OCI-LY3 (cell line): ENCODE data around the gene NTPCR.

Experiments used
- H2AFZ ChIP-seq: fragments of 200-600, 300-600 bp; shearing (Covaris generic); 2 replicates; pipeline ENCODE4 v1.6.0; 2014; ENCODE audit warnings: antibody characterized with exemption, low read depth, low read length
- H3K27ac ChIP-seq: fragments of 200-600, 300-600 bp; sonication (generic); 2 replicates; pipeline ENCODE4 v1.5.1; 2014; ENCODE audit warnings: mild to moderate bottlenecking, low read length, moderate library complexity, mixed read lengths
- H3K27me3 ChIP-seq: fragments of 200-600, 300-600 bp; sonication (generic); 2 replicates; pipeline ENCODE4 v1.6.1; 2014; ENCODE audit warnings: low read depth, low read length, mixed read lengths
- H3K36me3 ChIP-seq: fragments of 200-600, 300-600 bp; sonication (generic); replicated peaks from 2 replicates; pipeline ENCODE3; 2014; ENCODE audit warnings: low read depth, low read length, mixed read lengths
- H3K4me1 ChIP-seq: fragments of 300-600, 200-600 bp; sonication (generic); 2 replicates; pipeline ENCODE4 v1.6.1; 2014; ENCODE audit warnings: low read length, mixed read lengths
- H3K4me2 ChIP-seq: fragments of 200-600, 300-600 bp; sonication (generic); 2 replicates; pipeline ENCODE4 v1.6.1; 2014; ENCODE audit warnings: low read length, mixed read lengths
- H3K4me3 ChIP-seq: fragments of 300-600, 200-600 bp; sonication (generic); 2 replicates; pipeline ENCODE4 v1.5.1; 2014; ENCODE audit warnings: antibody characterized with exemption, mild to moderate bottlenecking, low read length, moderate library complexity
- H3K79me2 ChIP-seq: fragments of 300-600, 200-600 bp; shearing (Covaris generic); 2 replicates; pipeline ENCODE4 v1.6.1; 2014; ENCODE audit warnings: mild to moderate bottlenecking, low read length, mixed read lengths
- H3K9ac ChIP-seq: fragments of 300-600, 200-600 bp; shearing (Covaris generic); 2 replicates; pipeline ENCODE4 v1.6.0; 2014; ENCODE audit warnings: mild to moderate bottlenecking, low read length, moderate library complexity
- H3K9me3 ChIP-seq: fragments of 200-600, 300-600 bp; shearing (Covaris generic); 2 replicates; pipeline ENCODE4 v1.6.1; 2014; ENCODE audit warnings: low read length, mixed read lengths; ENCODE audit not compliant: insufficient read depth
- H4K20me1 ChIP-seq: fragments of 200-600, 300-600 bp; sonication (generic); 2 replicates; pipeline ENCODE4 v1.6.1; 2016; ENCODE audit warnings: low read length, mixed read lengths; ENCODE audit not compliant: insufficient read depth
- EZH2phosphoT487 ChIP-seq: fragments of 200-600 bp; shearing (Covaris generic); IDR thresholded peaks from 2 replicates; pipeline ENCODE4 v1.6.1; 2018; ENCODE audit warnings: antibody characterized with exemption, mixed run types, low read depth
- TF ChIP-seq, protein P1 (sequence below): fragments of 200-600, 300-600 bp; sonication (generic); IDR thresholded peaks from 2 replicates; pipeline ENCODE4 v1.5.1; 2014; ENCODE audit warnings: antibody characterized with exemption, low read length, low read depth

NTPCR gene

DNA sequence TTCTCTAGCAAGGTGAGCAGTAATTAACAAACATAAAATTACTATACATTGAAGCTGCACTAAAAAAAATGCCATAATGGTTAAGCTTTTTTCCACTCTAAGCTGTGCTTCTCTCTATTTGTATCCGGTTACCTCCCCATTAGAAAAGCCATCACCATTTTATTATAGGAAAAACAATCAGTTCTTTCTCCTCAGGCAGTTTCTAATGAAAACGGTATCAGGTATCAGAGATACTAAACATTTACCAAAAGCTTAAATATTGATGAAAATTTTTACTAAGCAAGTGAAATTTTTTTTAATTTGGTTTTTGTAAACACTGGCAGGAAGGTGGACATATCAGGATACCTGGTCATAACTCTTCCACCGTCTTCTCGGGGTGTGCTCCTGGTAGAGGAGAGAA, 14.2 kb downstream of the NTPCR start:
- Histone ChIP-seq H3K36me3 (peaks cover 15% of the 10 kb centered on the region), H3K79me2 (no peaks in the 10 kb centered on the region), H3K9me3 (no peaks in the 10 kb centered on the region), H3K4me3 (no peak overlapping the region), H3K9ac (no peak overlapping the region), H3K4me1 (no peaks in the 10 kb centered on the region), H3K27me3 (no peaks in the 10 kb centered on the region), H2AFZ (no peak overlapping the region), H4K20me1 (no peaks in the 10 kb centered on the region), H3K4me2 (no peak overlapping the region), H3K27ac (no peak overlapping the region)
- no peak for TF ChIP-seq EZH2phosphoT487
- TF ChIP-seq, protein P1, sequence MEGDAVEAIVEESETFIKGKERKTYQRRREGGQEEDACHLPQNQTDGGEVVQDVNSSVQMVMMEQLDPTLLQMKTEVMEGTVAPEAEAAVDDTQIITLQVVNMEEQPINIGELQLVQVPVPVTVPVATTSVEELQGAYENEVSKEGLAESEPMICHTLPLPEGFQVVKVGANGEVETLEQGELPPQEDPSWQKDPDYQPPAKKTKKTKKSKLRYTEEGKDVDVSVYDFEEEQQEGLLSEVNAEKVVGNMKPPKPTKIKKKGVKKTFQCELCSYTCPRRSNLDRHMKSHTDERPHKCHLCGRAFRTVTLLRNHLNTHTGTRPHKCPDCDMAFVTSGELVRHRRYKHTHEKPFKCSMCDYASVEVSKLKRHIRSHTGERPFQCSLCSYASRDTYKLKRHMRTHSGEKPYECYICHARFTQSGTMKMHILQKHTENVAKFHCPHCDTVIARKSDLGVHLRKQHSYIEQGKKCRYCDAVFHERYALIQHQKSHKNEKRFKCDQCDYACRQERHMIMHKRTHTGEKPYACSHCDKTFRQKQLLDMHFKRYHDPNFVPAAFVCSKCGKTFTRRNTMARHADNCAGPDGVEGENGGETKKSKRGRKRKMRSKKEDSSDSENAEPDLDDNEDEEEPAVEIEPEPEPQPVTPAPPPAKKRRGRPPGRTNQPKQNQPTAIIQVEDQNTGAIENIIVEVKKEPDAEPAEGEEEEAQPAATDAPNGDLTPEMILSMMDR, result no peak

DNA sequence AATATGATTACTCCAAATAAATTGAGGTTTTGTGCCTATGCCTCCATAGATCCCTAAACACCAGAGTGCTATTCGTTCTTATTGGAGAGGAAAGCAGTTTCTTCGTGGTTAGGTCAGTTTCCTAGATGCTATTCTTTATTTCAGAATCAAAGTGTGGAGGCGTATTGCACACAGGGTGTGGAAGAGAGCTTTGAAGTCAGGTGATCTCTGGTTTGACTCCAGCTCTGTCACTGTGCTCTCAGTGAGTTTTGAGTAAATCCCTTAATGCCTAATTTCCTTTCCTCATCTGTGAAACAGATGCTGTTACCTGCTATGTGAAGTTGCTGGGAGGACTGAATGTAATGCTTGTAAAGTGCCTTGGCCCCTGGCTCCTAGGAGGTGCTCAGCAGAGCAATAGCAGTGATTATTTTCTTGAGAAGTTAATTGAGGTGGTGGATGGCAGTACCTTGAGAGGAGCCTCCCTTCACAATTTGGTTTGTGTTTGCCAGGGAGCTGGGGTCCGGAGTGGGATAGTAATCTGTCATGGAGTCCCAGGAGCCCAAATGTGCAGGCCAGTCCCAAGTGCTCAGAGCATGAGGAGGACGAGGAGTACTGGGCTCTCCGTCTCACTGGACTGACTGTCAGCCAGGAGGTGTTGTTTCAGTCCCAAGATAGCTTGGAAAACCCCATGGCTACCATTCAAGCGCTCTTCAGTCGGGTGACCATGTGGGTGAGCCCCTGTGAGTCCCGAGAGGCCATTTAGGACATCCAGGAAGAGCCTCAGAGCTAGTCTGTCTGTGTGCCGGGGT, 14.9 kb downstream of the NTPCR start:
- no peak overlapping the region for H3K27ac ChIP-seq
- H3K9ac ChIP-seq, result no peak overlapping the region

DNA sequence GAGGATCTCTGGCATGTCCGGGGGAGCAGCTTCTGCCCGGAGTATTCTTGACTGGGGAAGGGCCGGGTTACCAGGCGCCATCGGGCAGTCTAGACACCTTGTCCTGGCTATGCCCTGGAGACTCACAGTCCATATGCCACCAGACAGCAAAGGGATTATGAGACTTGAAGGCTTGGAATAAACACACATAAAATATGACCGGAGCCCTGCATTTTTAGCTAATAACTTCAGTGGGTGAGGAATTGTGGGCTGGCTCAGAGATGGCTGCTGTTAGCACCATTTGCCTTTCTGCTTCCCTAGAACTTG, 15.5 kb downstream of the NTPCR start:
- Histone ChIP-seq H3K27me3 (no peaks in the 10 kb centered on the region), H3K9ac (no peak overlapping the region), H3K9me3 (no peaks in the 10 kb centered on the region), H4K20me1 (no peaks in the 10 kb centered on the region), H3K4me2 (no peak overlapping the region), H3K4me3 (no peak overlapping the region), H3K27ac (no peak overlapping the region), H3K4me1 (no peaks in the 10 kb centered on the region), H2AFZ (no peak overlapping the region), H3K79me2 (no peaks in the 10 kb centered on the region), H3K36me3 (peaks cover 24% of the 10 kb centered on the region)
- no peak for TF ChIP-seq EZH2phosphoT487
- TF ChIP-seq, protein P1, result no peak

More for the DNA sequence above, 14.9 kb downstream of the NTPCR start:
- Histone ChIP-seq H3K4me3 (no peak overlapping the region), H3K79me2 (no peaks in the 10 kb centered on the region), H2AFZ (no peak overlapping the region), H4K20me1 (no peaks in the 10 kb centered on the region), H3K27me3 (no peaks in the 10 kb centered on the region), H3K9me3 (no peaks in the 10 kb centered on the region), H3K36me3 (peaks cover 20% of the 10 kb centered on the region), H3K4me2 (no peak overlapping the region), H3K4me1 (no peaks in the 10 kb centered on the region)
- TF ChIP-seq, protein P1, result no peak
- no peak for TF ChIP-seq EZH2phosphoT487

GRCh38 chr1:232966663-232967062, 16.3 kb downstream of the NTPCR start:
- Histone ChIP-seq H3K4me2 (no peak overlapping the region), H3K36me3 (peaks cover 32% of the 10 kb centered on the region), H3K9me3 (no peaks in the 10 kb centered on the region), H4K20me1 (no peaks in the 10 kb centered on the region), H3K4me1 (no peaks in the 10 kb centered on the region), H3K9ac (no peak overlapping the region), H3K27ac (no peak overlapping the region), H3K79me2 (no peaks in the 10 kb centered on the region), H2AFZ (no peak overlapping the region), H3K4me3 (no peak overlapping the region), H3K27me3 (no peaks in the 10 kb centered on the region)
- TF ChIP-seq EZH2phosphoT487, result no peak
- TF ChIP-seq, protein P1, result no peak
